GM12891 (cell line): ENCODE measurements around the gene NEGR1.

Experiments used
- POLR2A ChIP-seq: IDR thresholded peaks from 2 replicates; pipeline ENCODE4 v1.6.1; 2011; ENCODE audit warnings: low read depth, low read length, control low read depth
- POLR2AphosphoS5 ChIP-seq: IDR thresholded peaks from 2 replicates; pipeline ENCODE4 v1.6.1; 2011; ENCODE audit warnings: low read depth, low read length, control low read depth
- TAF1 ChIP-seq: IDR thresholded peaks from 2 replicates; pipeline ENCODE4 v1.6.1; 2011; ENCODE audit warnings: low read depth, low read length, control low read depth

GRCh38 chr1:71583756-71584155 is 698.6 kb downstream of the NEGR1 start:
- TF ChIP-seq POLR2A, result no peak
- TF ChIP-seq TAF1, result no peak
- no peak for TF ChIP-seq POLR2AphosphoS5
